ENCODE measurements around the gene RAC2.

DNA sequence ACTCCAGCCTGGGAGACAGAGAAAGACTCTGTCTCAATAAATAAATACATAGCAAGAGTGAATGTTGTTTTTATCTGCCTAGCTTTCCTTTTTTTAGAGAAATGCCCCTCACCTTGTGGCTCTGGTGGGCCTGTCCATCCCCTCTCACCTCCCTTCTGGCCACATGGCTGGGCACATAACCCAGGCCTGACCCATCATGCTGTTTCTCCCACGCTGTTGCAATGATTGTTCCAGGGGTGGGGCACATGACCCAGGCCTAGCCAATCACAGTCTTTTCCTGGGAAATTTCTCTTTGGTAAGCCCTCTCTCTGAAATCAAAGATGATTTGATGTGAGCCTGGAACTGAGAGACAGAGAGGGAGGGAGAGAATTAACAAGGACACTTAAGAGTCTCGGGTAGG is 32.7 kb upstream of the RAC2 start:
- TF ChIP-seq POLR2AphosphoS5 (IDR thresholded peaks at IDR 0.05) (no peak), POLR2A (IDR thresholded peaks at IDR 0.05) (no peak)
- TF ChIP-seq, protein P1, sequence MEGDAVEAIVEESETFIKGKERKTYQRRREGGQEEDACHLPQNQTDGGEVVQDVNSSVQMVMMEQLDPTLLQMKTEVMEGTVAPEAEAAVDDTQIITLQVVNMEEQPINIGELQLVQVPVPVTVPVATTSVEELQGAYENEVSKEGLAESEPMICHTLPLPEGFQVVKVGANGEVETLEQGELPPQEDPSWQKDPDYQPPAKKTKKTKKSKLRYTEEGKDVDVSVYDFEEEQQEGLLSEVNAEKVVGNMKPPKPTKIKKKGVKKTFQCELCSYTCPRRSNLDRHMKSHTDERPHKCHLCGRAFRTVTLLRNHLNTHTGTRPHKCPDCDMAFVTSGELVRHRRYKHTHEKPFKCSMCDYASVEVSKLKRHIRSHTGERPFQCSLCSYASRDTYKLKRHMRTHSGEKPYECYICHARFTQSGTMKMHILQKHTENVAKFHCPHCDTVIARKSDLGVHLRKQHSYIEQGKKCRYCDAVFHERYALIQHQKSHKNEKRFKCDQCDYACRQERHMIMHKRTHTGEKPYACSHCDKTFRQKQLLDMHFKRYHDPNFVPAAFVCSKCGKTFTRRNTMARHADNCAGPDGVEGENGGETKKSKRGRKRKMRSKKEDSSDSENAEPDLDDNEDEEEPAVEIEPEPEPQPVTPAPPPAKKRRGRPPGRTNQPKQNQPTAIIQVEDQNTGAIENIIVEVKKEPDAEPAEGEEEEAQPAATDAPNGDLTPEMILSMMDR (IDR thresholded peaks at IDR 0.05), result no peak
